Measurements from ENCODE around the gene TTC27.

- TF ChIP-seq, protein P1, sequence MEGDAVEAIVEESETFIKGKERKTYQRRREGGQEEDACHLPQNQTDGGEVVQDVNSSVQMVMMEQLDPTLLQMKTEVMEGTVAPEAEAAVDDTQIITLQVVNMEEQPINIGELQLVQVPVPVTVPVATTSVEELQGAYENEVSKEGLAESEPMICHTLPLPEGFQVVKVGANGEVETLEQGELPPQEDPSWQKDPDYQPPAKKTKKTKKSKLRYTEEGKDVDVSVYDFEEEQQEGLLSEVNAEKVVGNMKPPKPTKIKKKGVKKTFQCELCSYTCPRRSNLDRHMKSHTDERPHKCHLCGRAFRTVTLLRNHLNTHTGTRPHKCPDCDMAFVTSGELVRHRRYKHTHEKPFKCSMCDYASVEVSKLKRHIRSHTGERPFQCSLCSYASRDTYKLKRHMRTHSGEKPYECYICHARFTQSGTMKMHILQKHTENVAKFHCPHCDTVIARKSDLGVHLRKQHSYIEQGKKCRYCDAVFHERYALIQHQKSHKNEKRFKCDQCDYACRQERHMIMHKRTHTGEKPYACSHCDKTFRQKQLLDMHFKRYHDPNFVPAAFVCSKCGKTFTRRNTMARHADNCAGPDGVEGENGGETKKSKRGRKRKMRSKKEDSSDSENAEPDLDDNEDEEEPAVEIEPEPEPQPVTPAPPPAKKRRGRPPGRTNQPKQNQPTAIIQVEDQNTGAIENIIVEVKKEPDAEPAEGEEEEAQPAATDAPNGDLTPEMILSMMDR (conservative IDR thresholded peaks at IDR 0.05): no peak
- TF ChIP-seq ZFX (IDR thresholded peaks at IDR 0.05): no peak
These were observed 40.4 kb downstream of the TTC27 start for GRCh38 chr2:32668254-32668653.
